ENCODE data around the gene HSPB8. TPM values are rescaled to one million over a fixed set of nuclear protein-coding genes. Genes with fewer than 3 reads are reported as not detected.

The HSPB8 gene
- total and polyA plus RNA-seq, 2 of the 4 experiments (the other 2 are of a cell fraction): 12.9 to 25.8 TPM

DNA sequence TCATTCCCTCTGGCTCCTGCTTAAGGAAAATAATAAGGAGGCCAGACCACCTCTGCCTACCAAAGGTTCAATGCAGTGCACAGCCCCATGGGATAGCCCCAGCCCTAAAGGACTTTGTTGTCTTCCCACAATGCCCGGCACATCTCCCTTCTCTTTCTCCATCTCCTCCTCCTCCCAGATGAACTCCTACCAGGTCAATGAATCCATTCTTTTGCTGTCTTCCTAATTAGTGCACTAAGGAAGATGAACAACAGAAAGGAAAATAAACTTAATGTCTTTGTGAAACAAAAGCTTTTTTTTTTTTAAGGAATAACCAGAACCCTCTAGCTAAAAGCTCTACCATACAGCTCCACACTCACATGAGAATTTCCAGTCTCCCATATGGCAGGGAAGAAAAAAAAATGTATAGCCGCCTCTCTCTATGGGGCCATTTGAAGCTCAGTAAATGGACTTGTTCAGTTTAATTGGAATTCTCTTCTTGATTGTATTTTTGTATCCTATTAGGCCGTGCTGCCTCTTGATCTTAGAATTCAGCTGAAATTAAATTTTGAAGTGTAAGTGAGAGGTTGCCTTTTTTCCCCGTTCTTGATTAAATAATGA, 41.8 kb upstream of the HSPB8 start:
- DNase-seq: no peak
- dilution Hi-C loops (cut with HindIII; ENCODE audit: low sequenced_read_pairs, unreplicated experiment): no loop called here
- H2AK5ac ChIP-seq (ENCODE audit: low read depth, low read length): no peak overlapping the region
- no peak overlapping the region for H4K8ac ChIP-seq (ENCODE audit: low read depth in 2 of 2, low read length in 2 of 2)
- TF ChIP-seq, protein P1, sequence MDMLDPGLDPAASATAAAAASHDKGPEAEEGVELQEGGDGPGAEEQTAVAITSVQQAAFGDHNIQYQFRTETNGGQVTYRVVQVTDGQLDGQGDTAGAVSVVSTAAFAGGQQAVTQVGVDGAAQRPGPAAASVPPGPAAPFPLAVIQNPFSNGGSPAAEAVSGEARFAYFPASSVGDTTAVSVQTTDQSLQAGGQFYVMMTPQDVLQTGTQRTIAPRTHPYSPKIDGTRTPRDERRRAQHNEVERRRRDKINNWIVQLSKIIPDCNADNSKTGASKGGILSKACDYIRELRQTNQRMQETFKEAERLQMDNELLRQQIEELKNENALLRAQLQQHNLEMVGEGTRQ (IDR thresholded peaks at IDR 0.05; ENCODE audit: low read depth, low read length): no peak
- TF ChIP-seq MXI1 (IDR thresholded peaks at IDR 0.05; ENCODE audit: borderline replicate concordance, low read depth, low read length) (no peak), MAZ (IDR thresholded peaks at IDR 0.05; ENCODE audit: borderline replicate concordance, low read depth, low read length) (no peak), RFX5 (IDR thresholded peaks at IDR 0.05; ENCODE audit: low read depth, low read length) (no peak), CEBPB (IDR thresholded peaks at IDR 0.05; ENCODE audit: low read depth, low read length) (no peak), SMC3 (IDR thresholded peaks at IDR 0.05; ENCODE audit: low read depth, low read length) (no peak), NFE2L2 (IDR thresholded peaks at IDR 0.05; ENCODE audit: low read depth, low read length) (no peak), BHLHE40 (IDR thresholded peaks at IDR 0.05; ENCODE audit: low read depth, low read length) (no peak), FOS (IDR thresholded peaks at IDR 0.05; ENCODE audit: low read depth, low read length) (no peak), RCOR1 (IDR thresholded peaks at IDR 0.05; ENCODE audit: insufficient replicate concordance, low read length) (no peak), POLR2A (IDR thresholded peaks at IDR 0.05; ENCODE audit: low read depth, low read length) (no peak), MAFK (IDR thresholded peaks at IDR 0.05; ENCODE audit: low read depth, low read length) (no peak), CHD1 (IDR thresholded peaks at IDR 0.05; ENCODE audit: low read depth, low read length) (no peak), RAD21 (IDR thresholded peaks at IDR 0.05; ENCODE audit: low read length) (no peak)
- TF ChIP-seq, protein P2, sequence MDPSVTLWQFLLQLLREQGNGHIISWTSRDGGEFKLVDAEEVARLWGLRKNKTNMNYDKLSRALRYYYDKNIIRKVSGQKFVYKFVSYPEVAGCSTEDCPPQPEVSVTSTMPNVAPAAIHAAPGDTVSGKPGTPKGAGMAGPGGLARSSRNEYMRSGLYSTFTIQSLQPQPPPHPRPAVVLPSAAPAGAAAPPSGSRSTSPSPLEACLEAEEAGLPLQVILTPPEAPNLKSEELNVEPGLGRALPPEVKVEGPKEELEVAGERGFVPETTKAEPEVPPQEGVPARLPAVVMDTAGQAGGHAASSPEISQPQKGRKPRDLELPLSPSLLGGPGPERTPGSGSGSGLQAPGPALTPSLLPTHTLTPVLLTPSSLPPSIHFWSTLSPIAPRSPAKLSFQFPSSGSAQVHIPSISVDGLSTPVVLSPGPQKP (IDR thresholded peaks at IDR 0.05; ENCODE audit: borderline replicate concordance, low read depth, low read length): no peak
- TF ChIP-seq, protein P3, sequence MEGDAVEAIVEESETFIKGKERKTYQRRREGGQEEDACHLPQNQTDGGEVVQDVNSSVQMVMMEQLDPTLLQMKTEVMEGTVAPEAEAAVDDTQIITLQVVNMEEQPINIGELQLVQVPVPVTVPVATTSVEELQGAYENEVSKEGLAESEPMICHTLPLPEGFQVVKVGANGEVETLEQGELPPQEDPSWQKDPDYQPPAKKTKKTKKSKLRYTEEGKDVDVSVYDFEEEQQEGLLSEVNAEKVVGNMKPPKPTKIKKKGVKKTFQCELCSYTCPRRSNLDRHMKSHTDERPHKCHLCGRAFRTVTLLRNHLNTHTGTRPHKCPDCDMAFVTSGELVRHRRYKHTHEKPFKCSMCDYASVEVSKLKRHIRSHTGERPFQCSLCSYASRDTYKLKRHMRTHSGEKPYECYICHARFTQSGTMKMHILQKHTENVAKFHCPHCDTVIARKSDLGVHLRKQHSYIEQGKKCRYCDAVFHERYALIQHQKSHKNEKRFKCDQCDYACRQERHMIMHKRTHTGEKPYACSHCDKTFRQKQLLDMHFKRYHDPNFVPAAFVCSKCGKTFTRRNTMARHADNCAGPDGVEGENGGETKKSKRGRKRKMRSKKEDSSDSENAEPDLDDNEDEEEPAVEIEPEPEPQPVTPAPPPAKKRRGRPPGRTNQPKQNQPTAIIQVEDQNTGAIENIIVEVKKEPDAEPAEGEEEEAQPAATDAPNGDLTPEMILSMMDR (conservative IDR thresholded peaks at IDR 0.05; ENCODE audit: low read depth, low read length): no peak
- no peak overlapping the region for H3K4me3 ChIP-seq (ENCODE audit: insufficient read depth, low read depth, low read length)
- H3K9me3 ChIP-seq (ENCODE audit: control insufficient read depth, insufficient read depth, low read length): peaks cover 2% of the 10 kb centered on the region
- ChIA-PET CTCF (interaction anchor here (0.6 kb wide), 1 partner anchor 276 kb away, joined by 3 read pairs; no protein-coding TSS in a partner anchor), POLR2A (ENCODE audit: unreplicated experiment) (no interaction called here)
- no peak overlapping the region for H4K91ac ChIP-seq (ENCODE audit: insufficient read depth, low read depth, low read length)
- H4K20me1 ChIP-seq (ENCODE audit: insufficient read depth, low read length): no peaks in the 10 kb centered on the region
- intact Hi-C loops (cut with micrococcal nuclease): no loop called here
- no peak for ATAC-seq (ENCODE audit: low read depth)
- no peak overlapping the region for H3K27ac ChIP-seq (ENCODE audit: insufficient read depth, low read length)
- H3K56ac ChIP-seq (ENCODE audit: extremely low read depth, insufficient read depth, low read length): no peak overlapping the region
- H2BK20ac ChIP-seq (ENCODE audit: low read depth, low read length): no peak overlapping the region
- H2BK15ac ChIP-seq (ENCODE audit: low read depth, low read length): no peak overlapping the region
- H2AK9ac ChIP-seq (replicated peaks; ENCODE audit: low read depth, low read length, poor library complexity): no peak overlapping the region
- H3K4me2 ChIP-seq (ENCODE audit: low read depth, low read length): no peak overlapping the region
- no TSS peak for BruUV-seq (replicated peaks)
- no peak overlapping the region for H2AFZ ChIP-seq (replicated peaks; ENCODE audit: low read length, poor library complexity)
- no peak overlapping the region for H3K9ac ChIP-seq (ENCODE audit: low read depth, low read length)
- no peaks in the 10 kb centered on the region for H3K4me1 ChIP-seq (ENCODE audit: control insufficient read depth, insufficient read depth, low read length)
- in situ Hi-C loops (cut with MboI; ENCODE audit: low sequenced_read_pairs): no loop called here
- H3K79me1 ChIP-seq (ENCODE audit: low read depth in 1 of 2, low read length in 2 of 2): no peaks in the 10 kb centered on the region
- H2BK5ac ChIP-seq (ENCODE audit: low read depth, low read length, poor library complexity, severe bottlenecking): no peak overlapping the region
- H3K36me3 ChIP-seq (ENCODE audit: control insufficient read depth, insufficient read depth, low read length): no peaks in the 10 kb centered on the region
- H3K18ac ChIP-seq (ENCODE audit: low read depth, low read length): no peak overlapping the region
- H3K9me1 ChIP-seq (ENCODE audit: insufficient read depth, low read length): no peaks in the 10 kb centered on the region
- H3K27me3 ChIP-seq (ENCODE audit: control insufficient read depth, insufficient read depth, low read length): no peaks in the 10 kb centered on the region
- no peak overlapping the region for H3K23ac ChIP-seq (ENCODE audit: low read depth, low read length)
- WGBS, 2 experiments (ENCODE audit: extremely low coverage in 2 of 2, insufficient read length in 1 of 2): no CpG with 5 or more reads among the region's 4 CpGs
- H2BK120ac ChIP-seq (ENCODE audit: low read depth, low read length): no peak overlapping the region
- H4K5ac ChIP-seq (ENCODE audit: low read depth, low read length): no peak overlapping the region
- no peak overlapping the region for H3K14ac ChIP-seq (replicated peaks; ENCODE audit: low read depth, low read length)
- H3K4ac ChIP-seq (ENCODE audit: low read depth, low read length): no peak overlapping the region

Data from IMR-90 (cell line).